SK-N-SH (cell line): ENCODE results near the gene IRX2. TPM values are rescaled to one million over a fixed set of nuclear protein-coding genes. Genes with fewer than 3 reads are reported as not detected.

Source experiments
- CTCF ChIA-PET: fragments of 300-600, 350-600 bp; formaldehyde crosslinking; extraction: SDS; loops from one replicate; lab custom pipeline; 2021; lab: Yijun Ruan, JAX
- POLR2A ChIA-PET: fragments of 350-600 bp; sonication (Branson Sonifier 250); formaldehyde crosslinking; extraction: SDS; loops from one replicate; lab custom pipeline; 2020; ENCODE audit warnings: antibody characterized with exemption, inconsistent platforms; lab: Yijun Ruan, JAX
- DNase-seq: peaks from one replicate; pipeline ENCODE4 v3.0.0; 2012
- H2AFZ ChIP-seq: fragments of 200-600 bp; sonication (generic); 2 replicates; pipeline ENCODE4 v1.8.1; 2016; ENCODE audit warnings: antibody characterized with exemption, mild to moderate bottlenecking, low read depth
- H3F3A ChIP-seq: fragments of 200-600 bp; sonication (generic); replicated peaks from 2 replicates; pipeline ENCODE3; 2016; ENCODE audit warnings: antibody characterized with exemption, mild to moderate bottlenecking; ENCODE audit not compliant: insufficient read depth
- H3K27ac ChIP-seq, 2 experiments: fragments of 200-500 bp in 1 of 2; fragments of 200-600 bp in 1 of 2; sonication (Bioruptor generic) in 1 of 2; sonication (generic), shearing (Covaris generic) in 1 of 2; 2 replicates each; pipeline versions ENCODE4 v1.5.1 to v1.6.1; 2014 to 2016; ENCODE audit warnings: low read depth in 2 of 2, inconsistent platforms in 1 of 2, low read length in 1 of 2, mild to moderate bottlenecking in 1 of 2, mixed read lengths in 1 of 2
- H3K27me3 ChIP-seq: fragments of 200-600 bp; sonication (generic), shearing (Covaris generic); 2 replicates; pipeline ENCODE4 v1.6.1; 2016; ENCODE audit warnings: mixed run types; ENCODE audit not compliant: insufficient read depth
- H3K36me3 ChIP-seq, 2 experiments: fragments of 200-500 bp in 1 of 2; fragments of 200-600 bp in 1 of 2; sonication (Bioruptor generic) in 1 of 2; sonication (generic) in 1 of 2; replicated peaks in 1 of 2; 2 replicates each; pipeline versions ENCODE3 to v1.5.1; 2014 to 2016; ENCODE audit warnings: low read length in 1 of 2, mild to moderate bottlenecking in 1 of 2; ENCODE audit not compliant: insufficient read depth in 2 of 2, control insufficient read depth in 1 of 2
- H3K4me1 ChIP-seq, 2 experiments: fragments of 200-500 bp in 1 of 2; fragments of 200-600 bp in 1 of 2; sonication (Bioruptor generic) in 1 of 2; sonication (generic), shearing (Covaris generic) in 1 of 2; 2 replicates each; pipeline versions ENCODE4 v1.5.1 to v1.6.1; 2014 to 2016; ENCODE audit warnings: low read depth in 1 of 2, low read length in 1 of 2, mixed run types in 1 of 2; ENCODE audit not compliant: insufficient read depth in 2 of 2, control insufficient read depth in 1 of 2
- H3K4me2 ChIP-seq: fragments of 200-600 bp; sonication (generic), shearing (Covaris generic); 2 replicates; pipeline ENCODE4 v1.6.1; 2017; ENCODE audit warnings: mixed run types
- H3K4me3 ChIP-seq, 2 experiments: fragments of 200-500 bp in 1 of 2; fragments of 200-600 bp in 1 of 2; sonication (Bioruptor generic) in 1 of 2; sonication (generic), shearing (Covaris generic) in 1 of 2; 2 replicates each; pipeline versions ENCODE4 v1.5.1 to v1.8.1; 2014 to 2016; ENCODE audit warnings: low read depth in 2 of 2, inconsistent platforms in 1 of 2, low read length in 1 of 2, mild to moderate bottlenecking in 1 of 2, mixed read lengths in 1 of 2, moderate library complexity in 1 of 2
- H3K79me2 ChIP-seq: fragments of 200-600 bp; sonication (generic); 2 replicates; pipeline ENCODE4 v1.8.1; 2017; ENCODE audit warnings: mild to moderate bottlenecking; ENCODE audit not compliant: insufficient read depth
- H3K9ac ChIP-seq: fragments of 200-600 bp; sonication (generic); 2 replicates; pipeline ENCODE4 v1.6.1; 2017; ENCODE audit warnings: mixed run types
- H3K9me2 ChIP-seq: fragments of 200-600 bp; sonication (generic); 2 replicates; pipeline ENCODE4 v1.6.1; 2017; ENCODE audit warnings: mixed run types
- H3K9me3 ChIP-seq: fragments of 200-600 bp; sonication (generic); 2 replicates; pipeline ENCODE4 v1.6.1; 2017; ENCODE audit warnings: mixed run types, mild to moderate bottlenecking, moderate library complexity
- H4K20me1 ChIP-seq: fragments of 200-600 bp; sonication (generic); 2 replicates; pipeline ENCODE4 v1.6.1; 2017; ENCODE audit warnings: mild to moderate bottlenecking, mixed run types; ENCODE audit not compliant: insufficient read depth
- CHD2 ChIP-seq: fragments of 150-350 bp; IDR thresholded peaks from 2 replicates; pipeline ENCODE4 v1.6.1; 2018; ENCODE audit warnings: low read length; ENCODE audit not compliant: partially characterized antibody
- FOXJ3 ChIP-seq: sonication (generic); formaldehyde crosslinking; IDR thresholded peaks from 2 replicates; pipeline ENCODE4 v1.5.1; 2020; ENCODE audit warnings: mild to moderate bottlenecking, missing genetic modification reagents
- GATA2 ChIP-seq: sonication (generic); formaldehyde crosslinking; IDR thresholded peaks from 2 replicates; pipeline ENCODE4 v1.5.0; 2020; ENCODE audit warnings: mild to moderate bottlenecking, missing genetic modification reagents
- IRF3 ChIP-seq: fragments of 150-350 bp; IDR thresholded peaks from 2 replicates; pipeline ENCODE4 v1.6.1; 2016; ENCODE audit warnings: mild to moderate bottlenecking, low read depth, low read length
- MEF2A ChIP-seq: IDR thresholded peaks from 2 replicates; pipeline ENCODE4 v1.4.0; 2012; ENCODE audit warnings: low read depth, borderline replicate concordance
- MXI1 ChIP-seq: IDR thresholded peaks from 2 replicates; pipeline ENCODE4 v1.6.1; 2012; ENCODE audit warnings: mild to moderate bottlenecking, low read depth, low read length, improper control_type of control experiment
- NRF1 ChIP-seq: IDR thresholded peaks from 2 replicates; pipeline ENCODE4 v1.6.1; 2012; ENCODE audit warnings: low read depth, mild to moderate bottlenecking, low read length
- REST ChIP-seq: IDR thresholded peaks from 2 replicates; pipeline ENCODE4 v1.6.1; 2012; ENCODE audit warnings: mild to moderate bottlenecking, low read depth, low read length, moderate library complexity
- RFX5 ChIP-seq: IDR thresholded peaks from 2 replicates; pipeline ENCODE4 v1.6.1; 2012; ENCODE audit warnings: mild to moderate bottlenecking, improper control_type of control experiment, low read length
- ZBTB33 ChIP-seq: IDR thresholded peaks from 2 replicates; pipeline ENCODE4 v1.4.0; 2012; ENCODE audit warnings: low read depth, borderline replicate concordance
- WGBS: methylation state at CpG from one replicate; pipeline ENCODE4 v1.1.6; 2017; ENCODE audit warnings: low lambda C conversion rate; 5-methylcytosine and 5-hydroxymethylcytosine counted together
- polyA plus RNA-seq, 3 experiments: library from polyadenylated mRNA; depleted of rRNA; stranded (reverse); fragments of >200 nt; gene quantifications; 2 replicates each; pipeline ENCODE4 v1.2.3, GENCODE V29; 2012
- TF ChIP-seq, protein P1 (sequence below): fragments of 200-600 bp; sonication (generic); IDR thresholded peaks from 2 replicates; pipeline ENCODE4 v1.6.1; 2017; ENCODE audit warnings: antibody characterized with exemption, mild to moderate bottlenecking, moderate library complexity

IRX2 gene
- polyA plus RNA-seq, 1 of the 3 experiments (the other 2 are of a cell fraction), result not detected

GRCh38 chr5:2797160-2797559 lies 45.7 kb upstream of the IRX2 start:
- Histone ChIP-seq H3K9me2 (no peaks in the 10 kb centered on the region), H3K9ac (no peak overlapping the region), H3K9me3 (no peaks in the 10 kb centered on the region; the same call in 1 of the 2 replicates), H3K36me3 (no peaks in the 10 kb centered on the region), H3K79me2 (no peaks in the 10 kb centered on the region), H3K4me1 (no peaks in the 10 kb centered on the region), H3K4me3 (no peak overlapping the region), H2AFZ (no peak overlapping the region), H3K4me2 (no peak overlapping the region), H3K27me3 (no peaks in the 10 kb centered on the region), H4K20me1 (no peaks in the 10 kb centered on the region), H3F3A (no peaks in the 10 kb centered on the region), H3K27ac (no peak overlapping the region)
- ChIA-PET POLR2A (no interaction called here), CTCF (no interaction called here)
- 8% methylated on average over 3 of the region's 3 CpGs for WGBS
- DNase-seq, result no peak
- TF ChIP-seq MEF2A (no peak), REST (no peak), MXI1 (no peak), IRF3 (no peak), ZBTB33 (no peak), CHD2 (no peak), RFX5 (no peak)

GRCh38 chr5:2783223-2783622 lies 31.7 kb upstream of the IRX2 start:
- no peaks in the 10 kb centered on the region for H3K9me2 ChIP-seq
- no peak overlapping the region for H3K27ac ChIP-seq
- no peak for DNase-seq
- H3K4me2 ChIP-seq, result no peak overlapping the region
- 6% methylated on average over 3 of the region's 3 CpGs for WGBS
- no peaks in the 10 kb centered on the region for H4K20me1 ChIP-seq
- H3K4me3 ChIP-seq, result no peak overlapping the region
- no peaks in the 10 kb centered on the region for H3K4me1 ChIP-seq
- H2AFZ ChIP-seq, result no peak overlapping the region
- TF ChIP-seq, protein P1, sequence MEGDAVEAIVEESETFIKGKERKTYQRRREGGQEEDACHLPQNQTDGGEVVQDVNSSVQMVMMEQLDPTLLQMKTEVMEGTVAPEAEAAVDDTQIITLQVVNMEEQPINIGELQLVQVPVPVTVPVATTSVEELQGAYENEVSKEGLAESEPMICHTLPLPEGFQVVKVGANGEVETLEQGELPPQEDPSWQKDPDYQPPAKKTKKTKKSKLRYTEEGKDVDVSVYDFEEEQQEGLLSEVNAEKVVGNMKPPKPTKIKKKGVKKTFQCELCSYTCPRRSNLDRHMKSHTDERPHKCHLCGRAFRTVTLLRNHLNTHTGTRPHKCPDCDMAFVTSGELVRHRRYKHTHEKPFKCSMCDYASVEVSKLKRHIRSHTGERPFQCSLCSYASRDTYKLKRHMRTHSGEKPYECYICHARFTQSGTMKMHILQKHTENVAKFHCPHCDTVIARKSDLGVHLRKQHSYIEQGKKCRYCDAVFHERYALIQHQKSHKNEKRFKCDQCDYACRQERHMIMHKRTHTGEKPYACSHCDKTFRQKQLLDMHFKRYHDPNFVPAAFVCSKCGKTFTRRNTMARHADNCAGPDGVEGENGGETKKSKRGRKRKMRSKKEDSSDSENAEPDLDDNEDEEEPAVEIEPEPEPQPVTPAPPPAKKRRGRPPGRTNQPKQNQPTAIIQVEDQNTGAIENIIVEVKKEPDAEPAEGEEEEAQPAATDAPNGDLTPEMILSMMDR, result peak; percentile 30; the same call in 1 of the 2 replicates
- no peak for TF ChIP-seq FOXJ3 (CRISPR knock-in tag)
- no peak for TF ChIP-seq NRF1
- no peak for TF ChIP-seq GATA2
- no peaks in the 10 kb centered on the region for H3K79me2 ChIP-seq
- H3K36me3 ChIP-seq, result no peaks in the 10 kb centered on the region
- no peak overlapping the region for H3K9ac ChIP-seq
- ChIA-PET POLR2A (no interaction called here), CTCF (no interaction called here)
- no peaks in the 10 kb centered on the region for H3F3A ChIP-seq
- no peaks in the 10 kb centered on the region for H3K9me3 ChIP-seq
- H3K27me3 ChIP-seq, result no peaks in the 10 kb centered on the region
